HG03066 (cell line): Measurements from ENCODE around the gene PRRT2.
"Not testable (repeated sequence)": the region's sequence is repeated elsewhere in the genome, so short reads cannot be mapped to it uniquely, and the experiment has no call there.

Source experiments
- ATAC-seq: cut with Tn5 transposase; IDR thresholded peaks from one replicate; pipeline ENCODE4 v1.9.1; 2021; ENCODE audit warnings: low read depth; ENCODE audit not compliant: unreplicated experiment

Gene PRRT2

DNA sequence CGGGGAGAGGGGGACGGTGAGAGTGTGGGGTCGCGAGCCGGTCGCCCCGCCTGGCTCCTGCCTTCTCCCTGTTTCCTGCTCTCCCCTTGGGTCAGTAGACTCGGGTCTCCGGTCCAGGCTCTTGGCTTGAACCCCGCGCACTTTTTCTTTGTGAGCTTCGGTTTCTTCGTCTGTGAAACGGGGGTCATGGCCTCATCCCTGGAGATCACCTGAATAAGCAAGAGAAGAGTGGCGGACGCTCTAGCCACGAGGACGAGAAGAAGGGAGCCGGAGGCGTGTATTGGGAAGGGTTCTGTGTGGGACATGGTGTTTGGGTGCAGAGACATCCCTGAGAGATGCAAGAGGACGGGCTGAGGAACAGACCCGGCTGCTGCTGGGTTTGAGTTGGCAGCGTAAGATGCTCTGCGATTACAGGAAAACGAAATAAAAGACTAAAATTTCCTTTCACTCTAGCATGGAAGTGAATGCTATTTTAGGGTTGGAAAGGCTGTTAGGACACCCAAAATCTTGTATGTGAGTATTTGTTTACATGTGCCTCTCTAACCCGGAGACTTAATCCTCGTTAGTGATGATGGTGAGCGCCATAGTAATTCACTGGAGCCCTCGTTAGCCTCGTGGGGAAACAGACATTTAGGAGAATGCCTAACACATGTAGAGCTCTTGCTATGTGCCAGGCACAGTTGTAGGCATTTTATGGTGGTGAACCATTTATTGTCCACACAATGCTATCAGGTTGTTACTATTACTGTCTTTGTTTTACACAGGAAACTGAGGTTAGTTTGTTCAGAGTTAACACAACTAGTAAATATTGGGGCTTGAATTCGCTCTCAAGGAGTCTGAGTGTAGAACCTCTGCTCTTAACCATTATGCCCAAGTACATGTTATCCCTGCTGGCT, 20.8 kb upstream of the PRRT2 start:
- no peak for ATAC-seq

GRCh38 chr16:29791845-29792807, 19.9 kb upstream of the PRRT2 start:
- ATAC-seq = no peak

- not testable (repeated sequence) for ATAC-seq
Observed at GRCh38 chr16:29793153-29793552, 18.8 kb upstream of the PRRT2 start.

GRCh38 chr16:29794231-29794710, 17.7 kb upstream of the PRRT2 start:
- no peak for ATAC-seq

DNA sequence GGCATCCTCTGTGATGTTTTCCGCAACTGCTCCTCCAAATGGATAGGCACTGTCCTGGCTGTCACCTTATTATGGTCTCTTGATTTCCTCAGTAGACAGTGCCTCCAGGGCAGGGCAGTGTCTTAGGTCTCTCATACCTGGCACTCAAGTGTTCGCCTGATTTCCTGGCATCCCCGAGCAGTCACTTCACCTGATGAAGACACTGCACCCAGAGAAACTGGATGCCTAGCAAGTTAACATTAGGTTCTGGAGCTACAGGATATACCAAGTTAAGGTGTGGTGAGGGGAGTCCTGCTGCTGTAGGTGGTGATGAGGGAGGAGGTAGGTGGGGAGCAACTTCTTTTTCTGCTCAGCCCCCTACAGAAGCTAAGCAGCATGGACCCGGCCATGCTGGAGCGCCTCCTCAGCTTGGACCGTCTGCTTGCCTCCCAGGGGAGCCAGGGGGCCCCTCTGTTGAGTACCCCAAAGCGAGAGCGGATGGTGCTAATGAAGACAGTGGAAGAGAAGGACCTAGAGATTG, 9.5 kb upstream of the PRRT2 start:
- ATAC-seq = no peak

DNA sequence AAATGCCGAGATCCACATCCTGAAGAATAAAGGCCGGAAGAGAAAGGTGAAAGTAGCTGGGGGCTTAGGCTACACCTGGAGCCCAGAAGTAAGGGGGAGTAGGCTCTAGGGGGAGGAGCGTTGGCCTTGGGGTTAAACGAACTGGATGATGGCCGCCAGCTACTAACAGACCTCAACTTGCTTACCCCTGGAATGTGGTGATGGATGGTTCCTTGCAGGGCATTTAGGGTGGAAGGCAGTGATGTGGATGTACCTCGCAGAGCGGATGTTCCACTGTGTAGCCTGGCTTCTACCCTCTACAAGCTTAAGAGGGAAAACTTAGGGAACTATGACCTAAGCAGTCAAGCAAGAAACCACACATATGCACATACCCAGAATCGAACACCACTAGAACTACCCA, 8.0 kb upstream of the PRRT2 start:
- ATAC-seq = no peak

- ATAC-seq = no peak
Observed at GRCh38 chr16:29804455-29805231, 7.3 kb upstream of the PRRT2 start.

DNA sequence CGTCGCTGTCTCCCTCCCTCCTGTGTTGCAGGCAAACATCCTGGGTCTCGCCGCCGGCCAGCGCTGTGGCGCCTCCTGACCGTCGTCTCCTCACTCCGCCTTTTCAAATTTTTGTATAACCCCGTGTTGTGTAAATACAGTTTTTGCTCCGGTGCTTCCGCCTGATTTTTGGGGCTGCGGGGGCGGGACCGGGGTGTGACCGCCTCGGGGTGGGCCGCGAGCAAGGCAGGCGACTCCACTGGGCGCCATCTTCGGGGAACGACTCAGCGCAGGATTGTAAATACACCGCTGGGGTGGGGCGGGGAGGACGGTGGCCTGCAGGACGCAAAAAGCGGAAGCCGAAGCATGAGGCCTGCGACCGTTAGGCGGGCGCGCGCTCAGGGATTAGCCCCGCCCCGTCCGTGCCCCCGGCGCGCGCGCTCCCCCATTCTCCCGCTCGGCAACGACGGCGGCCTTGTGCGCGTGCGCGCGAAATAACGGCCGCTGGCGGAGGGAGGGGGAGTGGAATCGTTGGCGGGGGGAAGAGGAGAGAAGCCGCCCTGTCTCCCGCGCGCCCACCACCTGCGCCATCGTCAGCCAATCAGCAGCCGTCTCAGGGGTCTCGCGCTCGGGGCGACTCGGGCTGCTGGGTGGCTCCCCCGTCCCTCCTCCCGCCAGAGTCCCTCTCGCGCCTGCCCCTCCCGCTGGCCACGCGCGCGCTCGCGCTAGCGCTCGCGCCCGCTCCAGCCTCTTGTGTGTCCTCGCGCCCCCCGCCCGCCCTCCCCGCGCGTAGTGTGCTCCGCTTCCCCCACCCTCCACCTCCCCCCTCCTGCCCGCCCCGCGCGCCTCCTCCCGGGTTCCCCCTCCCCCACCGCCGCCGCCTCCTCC, 6.5 kb upstream of the PRRT2 start:
- peak; percentile 63 for ATAC-seq

GRCh38 chr16:29806099-29806579, 5.9 kb upstream of the PRRT2 start, which contains the start of gene MAZ:
Gene MAZ (plus strand): TSS chr16:29806529. CDS start chr16:29806702, 173 bp downstream.
- no peak for ATAC-seq

GRCh38 chr16:29806641-29807425, 5.2 kb upstream of the PRRT2 start:
- ATAC-seq = no peak

- peak; percentile 26 for ATAC-seq
Observed at GRCh38 chr16:29807426-29808218, 4.4 kb upstream of the PRRT2 start.

GRCh38 chr16:29808219-29808900, 3.6 kb upstream of the PRRT2 start:
- ATAC-seq = no peak

- no peak for ATAC-seq
Observed at GRCh38 chr16:29809031-29809747, 2.8 kb upstream of the PRRT2 start.

GRCh38 chr16:29809850-29810698, 1.9 kb upstream of the PRRT2 start:
- ATAC-seq = no peak

DNA sequence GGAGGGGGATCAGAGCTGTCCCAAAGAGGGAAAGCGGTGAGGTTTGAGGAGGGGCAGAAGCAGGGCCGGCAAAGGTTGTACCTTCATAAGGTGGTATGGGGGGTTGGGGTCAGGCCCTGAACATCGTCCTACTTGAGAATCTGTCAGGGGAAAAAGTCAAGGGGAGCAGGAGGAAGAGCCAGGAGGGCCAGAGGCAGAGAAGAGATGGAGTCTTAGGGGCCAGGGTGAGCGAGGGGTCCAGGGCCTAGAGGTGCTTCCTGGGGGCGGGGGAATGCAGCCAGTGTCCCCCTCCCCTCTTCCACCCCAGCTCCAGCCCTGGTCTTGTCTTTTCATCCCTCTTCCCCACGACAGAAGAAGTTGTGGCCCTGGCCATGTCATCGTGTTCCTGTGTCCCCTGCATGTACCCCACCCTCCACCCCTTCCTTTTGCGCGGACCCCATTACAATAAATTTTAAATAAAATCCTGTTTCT, 1.3 kb upstream of the PRRT2 start:
- no peak for ATAC-seq
